DOHH2 (cell line): ENCODE data around the gene RING1.

Experiments used
- H3F3A ChIP-seq: fragments of 200-600 bp; sonication (generic), shearing (Covaris generic); 2 replicates; pipeline ENCODE4 v1.6.0; 2016; ENCODE audit warnings: antibody characterized with exemption, mild to moderate bottlenecking; ENCODE audit not compliant: control insufficient read depth, insufficient read depth
- H3K27ac ChIP-seq: fragments of 200-600 bp; sonication (generic); 2 replicates; pipeline ENCODE4 v1.5.1; 2014; ENCODE audit warnings: low read depth, mild to moderate bottlenecking, low read length, moderate library complexity
- H3K27me3 ChIP-seq: fragments of 200-600 bp; sonication (generic); 2 replicates; pipeline ENCODE4 v1.6.1; 2014; ENCODE audit warnings: mild to moderate bottlenecking, low read length, mixed read lengths; ENCODE audit not compliant: control insufficient read depth
- H3K36me3 ChIP-seq: fragments of 200-600 bp; sonication (generic); 2 replicates; pipeline ENCODE4 v1.6.1; 2014; ENCODE audit warnings: mild to moderate bottlenecking, low read length, moderate library complexity, mixed read lengths; ENCODE audit not compliant: control insufficient read depth
- H3K4me1 ChIP-seq: fragments of 200-600 bp; sonication (generic); 2 replicates; pipeline ENCODE4 v1.6.1; 2014; ENCODE audit warnings: mild to moderate bottlenecking, low read length, mixed read lengths; ENCODE audit not compliant: control insufficient read depth
- H3K4me2 ChIP-seq: fragments of 200-600 bp; sonication (generic); 2 replicates; pipeline ENCODE4 v1.6.0; 2014; ENCODE audit warnings: mild to moderate bottlenecking, low read length, moderate library complexity
- H3K4me3 ChIP-seq: fragments of 200-600 bp; sonication (generic); 2 replicates; pipeline ENCODE4 v1.5.1; 2014; ENCODE audit warnings: mild to moderate bottlenecking, low read length, mixed read lengths
- H3K79me2 ChIP-seq: fragments of 200-600 bp; sonication (generic); 2 replicates; pipeline ENCODE4 v1.6.1; 2014; ENCODE audit warnings: mild to moderate bottlenecking, low read length, mixed read lengths; ENCODE audit not compliant: control insufficient read depth
- H3K9me2 ChIP-seq: fragments of 200-600 bp; sonication (generic); replicated peaks from 2 replicates; pipeline ENCODE4 v1.6.1; 2014; ENCODE audit warnings: mild to moderate bottlenecking, low read length, mixed read lengths; ENCODE audit not compliant: control insufficient read depth
- H3K9me3 ChIP-seq: fragments of 200-600 bp; sonication (generic); 2 replicates; pipeline ENCODE4 v1.6.1; 2014; ENCODE audit warnings: antibody characterized with exemption, low read length, mixed read lengths; ENCODE audit not compliant: control insufficient read depth, insufficient read depth
- H4K20me1 ChIP-seq: fragments of 200-600 bp; sonication (generic); 2 replicates; pipeline ENCODE4 v1.6.0; 2014; ENCODE audit warnings: low read depth, mild to moderate bottlenecking, antibody characterized with exemption, low read length, moderate library complexity; ENCODE audit not compliant: control insufficient read depth, insufficient read depth
- EZH2phosphoT487 ChIP-seq: fragments of 200-600 bp; sonication (generic); IDR thresholded peaks from 2 replicates; pipeline ENCODE4 v1.6.1; 2017; ENCODE audit warnings: borderline replicate concordance, mild to moderate bottlenecking, antibody characterized with exemption, low read length, moderate library complexity, mixed read lengths
- TF ChIP-seq, protein P1 (sequence below): fragments of 200-600 bp; sonication (generic); IDR thresholded peaks from one replicate; pipeline ENCODE4 v1.5.1; 2014; ENCODE audit warnings: antibody characterized with exemption, mild to moderate bottlenecking, low read depth, low read length; ENCODE audit not compliant: poor library complexity, severe bottlenecking

Gene RING1

DNA sequence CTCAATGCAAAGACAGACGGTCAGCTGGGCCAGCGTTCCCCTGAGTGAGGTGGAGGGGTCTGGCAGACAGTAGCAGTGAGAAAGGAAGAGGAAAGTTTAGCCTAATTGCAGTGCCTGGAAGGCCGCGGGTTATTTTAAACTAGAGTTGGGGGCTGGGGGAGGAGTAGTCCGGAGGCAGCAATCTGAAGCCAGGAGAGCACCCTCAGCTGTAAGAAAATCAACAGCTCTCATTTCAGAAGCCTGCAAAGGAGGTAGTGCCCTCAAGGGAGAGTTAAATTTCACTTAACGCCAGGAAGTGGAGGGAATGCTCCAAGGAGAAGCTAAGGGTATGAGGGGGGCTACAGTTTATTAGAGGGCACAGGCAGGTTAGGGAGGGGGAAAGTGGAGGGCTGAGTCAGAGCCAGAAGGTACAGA is 26.9 kb downstream of the RING1 start:
- no peaks in the 10 kb centered on the region for H3K4me1 ChIP-seq
- H3K4me3 ChIP-seq, result no peak overlapping the region
- H3K9me2 ChIP-seq, result no peaks in the 10 kb centered on the region
- H3K27me3 ChIP-seq, result peaks cover 42% of the 10 kb centered on the region
- no peaks in the 10 kb centered on the region for H3K9me3 ChIP-seq
- no peak overlapping the region for H3K4me2 ChIP-seq
- no peaks in the 10 kb centered on the region for H3F3A ChIP-seq
- H4K20me1 ChIP-seq, result no peaks in the 10 kb centered on the region
- no peak for TF ChIP-seq EZH2phosphoT487
- TF ChIP-seq, protein P1, sequence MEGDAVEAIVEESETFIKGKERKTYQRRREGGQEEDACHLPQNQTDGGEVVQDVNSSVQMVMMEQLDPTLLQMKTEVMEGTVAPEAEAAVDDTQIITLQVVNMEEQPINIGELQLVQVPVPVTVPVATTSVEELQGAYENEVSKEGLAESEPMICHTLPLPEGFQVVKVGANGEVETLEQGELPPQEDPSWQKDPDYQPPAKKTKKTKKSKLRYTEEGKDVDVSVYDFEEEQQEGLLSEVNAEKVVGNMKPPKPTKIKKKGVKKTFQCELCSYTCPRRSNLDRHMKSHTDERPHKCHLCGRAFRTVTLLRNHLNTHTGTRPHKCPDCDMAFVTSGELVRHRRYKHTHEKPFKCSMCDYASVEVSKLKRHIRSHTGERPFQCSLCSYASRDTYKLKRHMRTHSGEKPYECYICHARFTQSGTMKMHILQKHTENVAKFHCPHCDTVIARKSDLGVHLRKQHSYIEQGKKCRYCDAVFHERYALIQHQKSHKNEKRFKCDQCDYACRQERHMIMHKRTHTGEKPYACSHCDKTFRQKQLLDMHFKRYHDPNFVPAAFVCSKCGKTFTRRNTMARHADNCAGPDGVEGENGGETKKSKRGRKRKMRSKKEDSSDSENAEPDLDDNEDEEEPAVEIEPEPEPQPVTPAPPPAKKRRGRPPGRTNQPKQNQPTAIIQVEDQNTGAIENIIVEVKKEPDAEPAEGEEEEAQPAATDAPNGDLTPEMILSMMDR, result no peak
- no peaks in the 10 kb centered on the region for H3K79me2 ChIP-seq
- no peaks in the 10 kb centered on the region for H3K36me3 ChIP-seq
- H3K27ac ChIP-seq, result no peak overlapping the region

DNA sequence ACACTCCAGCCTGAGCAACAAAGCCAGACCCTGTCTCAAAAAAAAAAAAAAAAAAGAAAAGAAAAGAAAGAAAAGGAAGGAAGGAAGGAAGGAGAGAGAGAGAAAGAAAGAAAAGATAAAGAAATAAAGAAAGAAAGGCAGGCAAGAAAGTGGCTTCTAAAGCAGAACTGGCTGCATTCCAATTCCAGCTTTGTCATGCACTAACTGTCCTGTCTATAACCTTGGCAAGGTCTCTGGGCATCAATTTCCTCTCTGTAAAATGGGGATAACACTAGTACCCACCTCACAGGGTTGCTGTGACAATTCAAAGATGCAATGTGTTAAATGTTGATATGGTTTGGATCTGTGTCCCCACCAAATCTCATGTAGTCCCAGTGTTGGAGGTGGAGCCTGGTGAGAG is 28.0 kb downstream of the RING1 start:
- no peaks in the 10 kb centered on the region for H3K36me3 ChIP-seq
- H3K27ac ChIP-seq, result no peak overlapping the region
- H3K4me2 ChIP-seq, result no peak overlapping the region
- H3K27me3 ChIP-seq, result peaks cover 38% of the 10 kb centered on the region
- H3K9me2 ChIP-seq, result no peaks in the 10 kb centered on the region
- no peaks in the 10 kb centered on the region for H4K20me1 ChIP-seq
- no peak overlapping the region for H3K4me3 ChIP-seq
- no peaks in the 10 kb centered on the region for H3F3A ChIP-seq
- H3K79me2 ChIP-seq, result no peaks in the 10 kb centered on the region
- no peaks in the 10 kb centered on the region for H3K9me3 ChIP-seq
- no peaks in the 10 kb centered on the region for H3K4me1 ChIP-seq
- no peak for TF ChIP-seq EZH2phosphoT487
- TF ChIP-seq, protein P1, result no peak

DNA sequence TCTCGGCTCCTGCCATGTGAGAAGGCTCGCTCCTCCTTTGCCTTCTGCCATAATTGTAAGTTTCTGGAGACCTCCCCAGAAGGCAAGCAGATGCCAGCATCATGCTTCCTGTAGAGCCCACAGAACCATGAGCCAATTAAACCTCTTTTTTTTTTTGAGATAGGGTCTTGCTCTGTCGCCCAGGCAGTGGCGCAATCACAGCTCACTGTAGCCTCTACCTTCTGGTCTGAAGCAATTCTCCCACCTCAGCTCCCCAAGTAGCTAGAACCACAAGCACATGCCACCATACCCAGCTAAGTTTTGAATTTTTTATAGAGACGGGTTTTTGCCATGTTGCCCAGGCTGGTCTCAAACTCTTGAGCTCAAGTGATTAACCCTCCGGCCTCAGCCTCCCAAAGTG is 28.6 kb downstream of the RING1 start:
- Histone ChIP-seq H3K4me1 (no peaks in the 10 kb centered on the region), H3K4me3 (no peak overlapping the region), H3K9me2 (no peaks in the 10 kb centered on the region), H3K27ac (no peak overlapping the region), H3K36me3 (no peaks in the 10 kb centered on the region), H3K4me2 (no peak overlapping the region), H3K27me3 (peaks cover 37% of the 10 kb centered on the region), H3K9me3 (no peaks in the 10 kb centered on the region), H3F3A (no peaks in the 10 kb centered on the region), H4K20me1 (no peaks in the 10 kb centered on the region), H3K79me2 (no peaks in the 10 kb centered on the region)
- TF ChIP-seq, protein P1, result no peak
- TF ChIP-seq EZH2phosphoT487, result no peak

DNA sequence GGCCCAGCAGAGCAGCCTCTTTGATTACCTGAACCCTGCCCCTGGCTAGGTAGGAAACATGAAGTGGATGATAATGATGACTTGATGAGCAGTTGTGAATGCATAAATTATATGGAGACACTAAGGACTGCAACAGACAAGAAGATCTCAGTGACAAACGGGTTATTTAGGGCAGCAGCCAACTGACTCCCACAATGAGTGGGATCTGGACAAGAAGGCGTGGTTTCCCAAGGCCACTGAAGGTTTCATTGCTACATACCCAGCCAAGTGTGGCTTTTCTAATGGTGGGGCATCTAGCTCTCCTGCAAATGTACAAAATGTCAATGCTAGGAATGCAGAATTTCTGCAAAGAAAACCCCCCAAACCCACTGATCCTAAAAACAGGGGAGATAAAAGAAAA is 29.4 kb downstream of the RING1 start:
- no peaks in the 10 kb centered on the region for H3K79me2 ChIP-seq
- TF ChIP-seq EZH2phosphoT487, result no peak
- TF ChIP-seq, protein P1, result no peak
- H3K9me3 ChIP-seq, result no peaks in the 10 kb centered on the region
- no peaks in the 10 kb centered on the region for H3K4me1 ChIP-seq
- no peaks in the 10 kb centered on the region for H3F3A ChIP-seq
- no peaks in the 10 kb centered on the region for H4K20me1 ChIP-seq
- H3K9me2 ChIP-seq, result no peaks in the 10 kb centered on the region
- no peak overlapping the region for H3K27ac ChIP-seq
- H3K27me3 ChIP-seq, result peaks cover 42% of the 10 kb centered on the region
- no peak overlapping the region for H3K4me2 ChIP-seq
- no peaks in the 10 kb centered on the region for H3K36me3 ChIP-seq
- H3K4me3 ChIP-seq, result no peak overlapping the region
